Endothelial cell of umbilical vein (primary cell): ENCODE results near the gene PAAF1. TPM values are rescaled to one million over a fixed set of nuclear protein-coding genes. Genes with fewer than 3 reads are reported as not detected.

Experiments used
- BruUV-seq: library from RNA; stranded (reverse); fragments of 400-500 nt; replicated peaks from 2 replicates; lab custom pipeline; 2021; lab: Mats Ljungman, UMichigan
- CTCF ChIA-PET: fragments of 300-600, 350-600 bp; sonication (Branson Sonifier 250); formaldehyde crosslinking; loops from one replicate; lab custom pipeline; 2021; ENCODE audit warnings: antibody characterized with exemption, inconsistent platforms; lab: Charles Lee
- POLR2A ChIA-PET: fragments of 300-600, 350-600 bp; sonication (Branson Sonifier 250); formaldehyde crosslinking; loops from one replicate; lab custom pipeline; 2021; ENCODE audit warnings: antibody characterized with exemption, inconsistent platforms; lab: Charles Lee
- DNase-seq: peaks from one replicate; pipeline ENCODE4 v3.0.0-alpha.2; 2011; ENCODE audit warnings: low read depth, low spot score
- FAIRE-seq: peaks from 2 replicates; lab custom pipeline; 2011; peaks lifted over from hg19 to GRCh38; lab: Jason Lieb, UNC
- H2AFZ ChIP-seq: 2 replicates; pipeline ENCODE4 v1.6.0; 2012; ENCODE audit warnings: low read depth, low read length, control low read depth, inconsistent platforms
- H3K27ac ChIP-seq: 2 replicates; pipeline ENCODE4 v1.5.1; 2011; ENCODE audit warnings: low read depth, mild to moderate bottlenecking, control low read depth, low read length, moderate library complexity; ENCODE audit not compliant: insufficient read depth
- H3K27me3 ChIP-seq, 2 experiments: 2 replicates each; pipeline versions ENCODE4 v1.6.0 to v1.6.1; 2011; ENCODE audit warnings: low read length in 2 of 2, mixed read lengths in 1 of 2; ENCODE audit not compliant: control insufficient read depth in 2 of 2, insufficient read depth in 2 of 2
- H3K36me3 ChIP-seq, 2 experiments: 2 replicates in 1 of 2; 3 replicates in 1 of 2; pipeline ENCODE4 v1.5.1; 2011; ENCODE audit warnings: low read length in 2 of 2, mild to moderate bottlenecking in 1 of 2, moderate library complexity in 1 of 2; ENCODE audit not compliant: control insufficient read depth in 2 of 2, insufficient read depth in 2 of 2; ENCODE audit errors: extremely low read depth in 1 of 2
- H3K4me1 ChIP-seq: 3 replicates; pipeline ENCODE4 v1.5.1; 2011; ENCODE audit warnings: mild to moderate bottlenecking, low read length; ENCODE audit not compliant: control insufficient read depth, insufficient read depth; ENCODE audit errors: extremely low read depth
- H3K4me2 ChIP-seq: 2 replicates; pipeline ENCODE4 v1.6.1; 2011; ENCODE audit warnings: low read length, control low read depth, mixed read lengths; ENCODE audit not compliant: insufficient read depth
- H3K4me3 ChIP-seq, 3 experiments: fragments of 200-600 bp in 1 of 3; sonication (generic), shearing (Covaris generic) in 1 of 3; replicated peaks in 1 of 3; 2 replicates each; pipeline ENCODE4 v1.5.1; 2011 to 2016; ENCODE audit warnings: control low read depth in 3 of 3, low read length in 3 of 3, mild to moderate bottlenecking in 2 of 3, inconsistent platforms in 1 of 3, low read depth in 1 of 3, moderate library complexity in 1 of 3; ENCODE audit not compliant: insufficient read depth in 1 of 3
- H3K79me2 ChIP-seq: 2 replicates; pipeline ENCODE4 v1.6.0; 2012; ENCODE audit warnings: low read length, inconsistent platforms; ENCODE audit not compliant: control insufficient read depth, insufficient read depth
- H3K9ac ChIP-seq: replicated peaks from 2 replicates; pipeline ENCODE3; 2011; ENCODE audit warnings: low read length, control low read depth; ENCODE audit not compliant: insufficient read depth; ENCODE audit errors: extremely low read depth
- H3K9me1 ChIP-seq: replicated peaks from 3 replicates; pipeline ENCODE4 v1.6.0; 2011; ENCODE audit warnings: mild to moderate bottlenecking, low read length; ENCODE audit not compliant: control insufficient read depth, insufficient read depth; ENCODE audit errors: extremely low read depth
- H3K9me3 ChIP-seq: replicated peaks from 2 replicates; pipeline ENCODE4 v1.5.1; 2012; ENCODE audit warnings: low read length, inconsistent platforms; ENCODE audit not compliant: control insufficient read depth, insufficient read depth
- H4K20me1 ChIP-seq: replicated peaks from 2 replicates; pipeline ENCODE3; 2011; ENCODE audit warnings: mild to moderate bottlenecking, low read length; ENCODE audit not compliant: control insufficient read depth, insufficient read depth; ENCODE audit errors: extremely low read depth
- GATA2 ChIP-seq: IDR thresholded peaks from 2 replicates; pipeline ENCODE4 v1.7.0; 2011; ENCODE audit warnings: low read depth, mild to moderate bottlenecking, moderate library complexity, mixed read lengths, low read length; ENCODE audit not compliant: insufficient read length, insufficient read depth
- JUN ChIP-seq: IDR thresholded peaks from 2 replicates; pipeline ENCODE4 v1.6.1; 2011; ENCODE audit warnings: borderline replicate concordance, low read depth; ENCODE audit not compliant: insufficient read length, insufficient read depth
- MAX ChIP-seq: IDR thresholded peaks from 2 replicates; pipeline ENCODE4 v1.6.1; 2011; ENCODE audit not compliant: insufficient read depth, insufficient read length
- POLR2A ChIP-seq: IDR thresholded peaks from 2 replicates; pipeline ENCODE4 v1.6.1; 2012; ENCODE audit warnings: low read depth, mild to moderate bottlenecking, control low read depth, low read length
- POLR2AphosphoS5 ChIP-seq: IDR thresholded peaks from 2 replicates; pipeline ENCODE4 v1.6.1; 2012; ENCODE audit warnings: low read depth, mild to moderate bottlenecking, control low read depth, low read length, moderate library complexity; ENCODE audit not compliant: insufficient read depth
- dilution Hi-C: fragments of 300-500 bp; cut with MboI; formaldehyde crosslinking; loops from one replicate; pipeline ENCODE4 v1.15.0; 2019; ENCODE audit warnings: low sequenced_read_pairs; ENCODE audit not compliant: extremely low pct_ligation_motif_present
- intact Hi-C: fragments of 100-400 bp; cut with micrococcal nuclease; formaldehyde crosslinking; loops from one replicate; pipeline ENCODE4 v1.10.0; 2022
- polyA plus RNA-seq, 4 experiments: library from polyadenylated mRNA; depleted of rRNA in 3 of 4; stranded (reverse) in 3 of 4; unstranded in 1 of 4; fragments of >200 nt; gene quantifications; 2 replicates each; pipeline versions ENCODE4 v1.2.1 to v1.2.3, GENCODE V29; 2011 to 2012; ENCODE audit warnings: missing spikeins in 1 of 4
- total RNA-seq: library from RNA; stranded (reverse); gene quantifications from 2 replicates; pipeline ENCODE4 v1.2.3, GENCODE V29; 2021
- TF ChIP-seq, protein P1 (sequence below), 2 donors: IDR thresholded peaks; 1 replicate in 1 of 2; 2 replicates in 1 of 2; pipeline ENCODE4 v1.5.1; 2011; ENCODE audit warnings: low read length in 2 of 2, mild to moderate bottlenecking in 2 of 2, moderate library complexity in 2 of 2, control low read depth in 1 of 2, inconsistent platforms in 1 of 2, low read depth in 1 of 2; ENCODE audit not compliant: insufficient read depth in 1 of 2; ENCODE audit errors: extremely low read depth in 1 of 2

The PAAF1 gene
- total and polyA plus RNA-seq, 2 donors (not counting 3 experiments of a cell fraction or from before 2014, with no cell fraction given): 9.8 to 16.1 TPM

DNA sequence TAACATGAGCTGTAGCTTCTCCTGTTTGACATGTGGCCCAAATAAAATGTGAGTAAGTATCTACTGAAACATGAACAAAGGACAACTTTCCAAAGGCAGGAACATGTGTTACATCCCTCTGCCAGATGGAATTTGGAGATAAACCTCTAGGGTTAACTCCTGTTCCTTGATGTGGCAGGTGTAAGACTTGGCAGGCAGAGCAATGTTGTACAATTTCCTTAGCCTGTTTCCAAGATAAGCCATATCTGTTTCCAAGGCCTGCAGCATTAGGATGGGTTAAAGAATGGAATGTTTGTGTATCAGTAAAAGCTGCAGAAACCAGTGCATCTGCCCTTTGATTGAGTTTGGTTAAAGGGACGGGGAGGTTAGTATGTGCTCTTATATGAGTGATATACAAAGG lies 65.2 kb downstream of the PAAF1 start:
- DNase-seq: peak; percentile 91

DNA sequence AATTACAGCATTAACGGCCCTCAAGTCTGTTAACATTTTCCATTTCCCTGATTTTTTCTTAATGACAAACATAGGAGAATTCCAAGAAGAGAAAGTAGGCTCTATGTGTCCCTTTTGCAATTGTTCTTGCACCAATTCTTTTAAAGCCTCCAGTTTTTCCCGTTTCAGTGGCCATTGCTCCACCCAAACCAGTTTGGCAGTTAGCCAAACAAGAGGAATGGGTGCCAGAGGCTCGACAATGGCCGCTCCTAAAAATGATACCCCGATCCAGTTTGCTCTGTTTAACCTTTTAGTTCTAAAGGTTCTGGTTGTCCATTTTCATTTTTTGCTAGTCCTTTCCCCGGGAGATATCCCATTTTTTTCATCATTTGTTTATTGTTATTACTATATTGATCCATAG lies 67.3 kb downstream of the PAAF1 start:
- intact Hi-C loops (no loop called here), dilution Hi-C loops (no loop called here)
- H3K79me2 ChIP-seq: no peaks in the 10 kb centered on the region
- no peaks in the 10 kb centered on the region for H3K27me3 ChIP-seq
- no peaks in the 10 kb centered on the region for H4K20me1 ChIP-seq
- H3K27ac ChIP-seq: no peak overlapping the region
- no peaks in the 10 kb centered on the region for H3K4me1 ChIP-seq
- no peaks in the 10 kb centered on the region for H3K36me3 ChIP-seq
- BruUV-seq: no TSS peak
- FAIRE-seq (no peak), DNase-seq (no peak)
- no peak overlapping the region for H3K4me3 ChIP-seq
- H3K9ac ChIP-seq: no peak overlapping the region
- no peak overlapping the region for H2AFZ ChIP-seq
- H3K9me1 ChIP-seq: no peaks in the 10 kb centered on the region
- CTCF ChIA-PET: no interaction called here
- H3K4me2 ChIP-seq: no peak overlapping the region
- TF ChIP-seq POLR2AphosphoS5: no peak
- TF ChIP-seq, protein P1, sequence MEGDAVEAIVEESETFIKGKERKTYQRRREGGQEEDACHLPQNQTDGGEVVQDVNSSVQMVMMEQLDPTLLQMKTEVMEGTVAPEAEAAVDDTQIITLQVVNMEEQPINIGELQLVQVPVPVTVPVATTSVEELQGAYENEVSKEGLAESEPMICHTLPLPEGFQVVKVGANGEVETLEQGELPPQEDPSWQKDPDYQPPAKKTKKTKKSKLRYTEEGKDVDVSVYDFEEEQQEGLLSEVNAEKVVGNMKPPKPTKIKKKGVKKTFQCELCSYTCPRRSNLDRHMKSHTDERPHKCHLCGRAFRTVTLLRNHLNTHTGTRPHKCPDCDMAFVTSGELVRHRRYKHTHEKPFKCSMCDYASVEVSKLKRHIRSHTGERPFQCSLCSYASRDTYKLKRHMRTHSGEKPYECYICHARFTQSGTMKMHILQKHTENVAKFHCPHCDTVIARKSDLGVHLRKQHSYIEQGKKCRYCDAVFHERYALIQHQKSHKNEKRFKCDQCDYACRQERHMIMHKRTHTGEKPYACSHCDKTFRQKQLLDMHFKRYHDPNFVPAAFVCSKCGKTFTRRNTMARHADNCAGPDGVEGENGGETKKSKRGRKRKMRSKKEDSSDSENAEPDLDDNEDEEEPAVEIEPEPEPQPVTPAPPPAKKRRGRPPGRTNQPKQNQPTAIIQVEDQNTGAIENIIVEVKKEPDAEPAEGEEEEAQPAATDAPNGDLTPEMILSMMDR (IDR thresholded peaks at IDR 0.05; ENCODE audit: extremely low read depth in 1 of 2, insufficient read depth in 1 of 2, low read depth in 1 of 2, low read length in 2 of 2): no peak
- TF ChIP-seq GATA2: no peak
- TF ChIP-seq JUN: no peak
- POLR2A ChIA-PET: no interaction called here
- H3K9me3 ChIP-seq: no peaks in the 10 kb centered on the region

More for the DNA sequence above, 65.2 kb downstream of the PAAF1 start:
- intact Hi-C loops: no loop called here
- H3K9me1 ChIP-seq: no peaks in the 10 kb centered on the region
- no peak overlapping the region for H3K4me2 ChIP-seq
- dilution Hi-C loops: no loop called here
- no peak for FAIRE-seq
- POLR2A ChIA-PET: interaction anchor here (0.6 kb wide), 1 partner anchor 41 kb away, joined by 3 read pairs; no protein-coding TSS in a partner anchor
- BruUV-seq: no TSS peak
- H2AFZ ChIP-seq: no peak overlapping the region
- no peaks in the 10 kb centered on the region for H3K4me1 ChIP-seq
- H3K36me3 ChIP-seq: no peaks in the 10 kb centered on the region
- H4K20me1 ChIP-seq: no peaks in the 10 kb centered on the region
- H3K27me3 ChIP-seq: no peaks in the 10 kb centered on the region
- no peak overlapping the region for H3K27ac ChIP-seq
- no peak overlapping the region for H3K9ac ChIP-seq
- CTCF ChIA-PET: interaction anchor here (1.9 kb wide), 1 partner anchor 11 kb away, joined by 7 read pairs; no protein-coding TSS in a partner anchor
- TF ChIP-seq POLR2A (peak; percentile 32), MAX (no peak)
- no peaks in the 10 kb centered on the region for H3K79me2 ChIP-seq
- H3K4me3 ChIP-seq: no peak overlapping the region
- no peaks in the 10 kb centered on the region for H3K9me3 ChIP-seq
